Glutamatergic neuron (in vitro differentiated cells): ENCODE results near the gene AKAP11. TPM values are rescaled to one million over a fixed set of nuclear protein-coding genes. Genes with fewer than 3 reads are reported as not detected.

Experiments
- DNase-seq: peaks from one replicate; pipeline ENCODE4 v3.0.0; 2022
- H3K27ac Mint-ChIP-seq: one replicate; pipeline ENCODE4 v1.8.0; 2020; ENCODE audit warnings: mild to moderate bottlenecking, mixed read lengths, inconsistent platforms; ENCODE audit not compliant: unreplicated experiment
- H3K27me3 Mint-ChIP-seq: one replicate; pipeline ENCODE4 v1.8.0; 2020; ENCODE audit warnings: mild to moderate bottlenecking, moderate library complexity, mixed read lengths, inconsistent platforms; ENCODE audit not compliant: unreplicated experiment
- H3K36me3 Mint-ChIP-seq: one replicate; pipeline ENCODE4 v1.8.0; 2020; ENCODE audit warnings: mild to moderate bottlenecking, mixed read lengths, inconsistent platforms; ENCODE audit not compliant: unreplicated experiment
- H3K4me1 Mint-ChIP-seq: one replicate; pipeline ENCODE4 v1.8.0; 2020; ENCODE audit warnings: mild to moderate bottlenecking, low read depth, mixed read lengths, inconsistent platforms; ENCODE audit not compliant: unreplicated experiment
- H3K4me3 Mint-ChIP-seq: one replicate; pipeline ENCODE4 v1.8.0; 2020; ENCODE audit warnings: mild to moderate bottlenecking, mixed read lengths, inconsistent platforms; ENCODE audit not compliant: unreplicated experiment
- H3K9me3 Mint-ChIP-seq: one replicate; pipeline ENCODE4 v1.8.0; 2020; ENCODE audit warnings: mild to moderate bottlenecking, moderate library complexity, mixed read lengths, inconsistent platforms; ENCODE audit not compliant: unreplicated experiment
- CTCF ChIP-seq: fragments of 200-600 bp; sonication (generic); IDR thresholded peaks from one replicate; pipeline ENCODE4 v1.5.0; 2021; ENCODE audit not compliant: partially characterized antibody, unreplicated experiment
- total RNA-seq: library from RNA; stranded (reverse); fragmentation: NEBNext Ultra II Directional; extraction: Animal tissue kit (Norgen Biotek cat#: 25700); gene quantifications from one replicate; pipeline ENCODE4 v1.2.1, GENCODE V29; 2021; ENCODE audit not compliant: unreplicated experiment

The AKAP11 gene
- total RNA-seq, 1 donor from 2014 or later = 33.2 TPM

GRCh38 chr13:42229287-42229686 is 42.7 kb upstream of the AKAP11 start:
- Mint-ChIP-seq H3K9me3 (peaks cover 1% of the 10 kb centered on the region), H3K36me3 (no peaks in the 10 kb centered on the region), H3K27ac (no peak overlapping the region), H3K27me3 (no peaks in the 10 kb centered on the region), H3K4me1 (no peaks in the 10 kb centered on the region), H3K4me3 (no peak overlapping the region)
- TF ChIP-seq CTCF = no peak
- DNase-seq = no peak

GRCh38 chr13:42232671-42233070 is 39.3 kb upstream of the AKAP11 start:
- H3K36me3 Mint-ChIP-seq = no peaks in the 10 kb centered on the region
- H3K27me3 Mint-ChIP-seq = no peaks in the 10 kb centered on the region
- H3K27ac Mint-ChIP-seq = no peak overlapping the region
- H3K4me3 Mint-ChIP-seq = no peak overlapping the region
- H3K4me1 Mint-ChIP-seq = no peaks in the 10 kb centered on the region
- no peaks in the 10 kb centered on the region for H3K9me3 Mint-ChIP-seq
- DNase-seq = no peak
- TF ChIP-seq CTCF = no peak

GRCh38 chr13:42233726-42234125 is 38.2 kb upstream of the AKAP11 start:
- Mint-ChIP-seq H3K4me1 (no peaks in the 10 kb centered on the region), H3K27me3 (no peaks in the 10 kb centered on the region), H3K4me3 (no peak overlapping the region), H3K36me3 (no peaks in the 10 kb centered on the region), H3K9me3 (no peaks in the 10 kb centered on the region), H3K27ac (no peak overlapping the region)
- DNase-seq = no peak
- TF ChIP-seq CTCF = no peak

GRCh38 chr13:42239161-42239560 is 32.8 kb upstream of the AKAP11 start:
- no peak for DNase-seq
- no peaks in the 10 kb centered on the region for H3K36me3 Mint-ChIP-seq
- no peak for TF ChIP-seq CTCF
- no peaks in the 10 kb centered on the region for H3K4me1 Mint-ChIP-seq
- no peaks in the 10 kb centered on the region for H3K9me3 Mint-ChIP-seq
- H3K4me3 Mint-ChIP-seq = no peak overlapping the region
- no peaks in the 10 kb centered on the region for H3K27me3 Mint-ChIP-seq
- H3K27ac Mint-ChIP-seq = no peak overlapping the region

- no peaks in the 10 kb centered on the region for H3K27me3 Mint-ChIP-seq
- H3K9me3 Mint-ChIP-seq = no peaks in the 10 kb centered on the region
- no peak overlapping the region for H3K27ac Mint-ChIP-seq
- no peaks in the 10 kb centered on the region for H3K36me3 Mint-ChIP-seq
- DNase-seq = no peak
- TF ChIP-seq CTCF = no peak
- no peak overlapping the region for H3K4me3 Mint-ChIP-seq
- no peaks in the 10 kb centered on the region for H3K4me1 Mint-ChIP-seq
Observed at GRCh38 chr13:42239644-42240043, 32.3 kb upstream of the AKAP11 start.
